ENCODE results near the gene IDH3A.

The IDH3A gene

GRCh38 chr15:78110096-78110495 lies 39.1 kb upstream of the IDH3A start:
- no peak for DNase-seq (ENCODE audit: low read depth in 2 of 2)
- TF ChIP-seq CTCF (IDR thresholded peaks at IDR 0.05; ENCODE audit: low read depth, low read length) = no peak
- no peak overlapping the region for H3K4me3 ChIP-seq (replicated peaks in 1 of 2; ENCODE audit: low read depth in 2 of 2, low read length in 2 of 2)

GRCh38 chr15:78110916-78111475 lies 38.2 kb upstream of the IDH3A start:
- no peak overlapping the region for H3K4me3 ChIP-seq (replicated peaks in 1 of 2; ENCODE audit: low read depth in 2 of 2, low read length in 2 of 2)
- no peak for DNase-seq (ENCODE audit: low read depth in 2 of 2)
- TF ChIP-seq CTCF (IDR thresholded peaks at IDR 0.05; ENCODE audit: low read depth, low read length) = no peak

GRCh38 chr15:78111788-78112187 lies 37.4 kb upstream of the IDH3A start:
- no peak for TF ChIP-seq CTCF (IDR thresholded peaks at IDR 0.05; ENCODE audit: low read depth, low read length)
- no peak for DNase-seq (ENCODE audit: low read depth in 2 of 2)
- no peak overlapping the region for H3K4me3 ChIP-seq (replicated peaks in 1 of 2; ENCODE audit: low read depth in 2 of 2, low read length in 2 of 2)

GRCh38 chr15:78112551-78112950 lies 36.6 kb upstream of the IDH3A start:
- no peak for TF ChIP-seq CTCF (IDR thresholded peaks at IDR 0.05; ENCODE audit: low read depth, low read length)
- DNase-seq (ENCODE audit: low read depth in 2 of 2) = no peak
- H3K4me3 ChIP-seq (replicated peaks in 1 of 2; ENCODE audit: low read depth in 2 of 2, low read length in 2 of 2) = no peak overlapping the region

- no peak for DNase-seq (ENCODE audit: low read depth in 2 of 2)
- no peak for TF ChIP-seq CTCF (IDR thresholded peaks at IDR 0.05; ENCODE audit: low read depth, low read length)
- no peak overlapping the region for H3K4me3 ChIP-seq (replicated peaks in 1 of 2; ENCODE audit: low read depth in 2 of 2, low read length in 2 of 2)
These were observed 28.6 kb upstream of the IDH3A start for GRCh38 chr15:78120523-78120922.

GRCh38 chr15:78125267-78125666 lies 23.9 kb upstream of the IDH3A start:
- TF ChIP-seq CTCF (IDR thresholded peaks at IDR 0.05; ENCODE audit: low read depth, low read length) = no peak
- H3K4me3 ChIP-seq (replicated peaks in 1 of 2; ENCODE audit: low read depth in 2 of 2, low read length in 2 of 2) = no peak overlapping the region

GRCh38 chr15:78127882-78128281 lies 21.3 kb upstream of the IDH3A start:
- no peak for DNase-seq (ENCODE audit: low read depth in 2 of 2)

More at GRCh38 chr15:78125267-78125666, 23.9 kb upstream of the IDH3A start:
- DNase-seq (ENCODE audit: low read depth in 2 of 2) = no peak

More at GRCh38 chr15:78127882-78128281, 21.3 kb upstream of the IDH3A start:
- H3K4me3 ChIP-seq (replicated peaks in 1 of 2; ENCODE audit: low read depth in 2 of 2, low read length in 2 of 2) = no peak overlapping the region
- TF ChIP-seq CTCF (IDR thresholded peaks at IDR 0.05; ENCODE audit: low read depth, low read length) = no peak
